H1 (cell line): ENCODE data around the gene SLC22A31. TPM values are rescaled to one million over a fixed set of nuclear protein-coding genes. Genes with fewer than 3 reads are reported as not detected.

Experiments used
- CTBP2 ChIP-seq: IDR thresholded peaks from 2 replicates; pipeline ENCODE4 v1.7.0; 2011; ENCODE audit warnings: borderline replicate concordance, mild to moderate bottlenecking, moderate library complexity, mixed read lengths, low read length; ENCODE audit not compliant: insufficient read depth, insufficient read length
- HDAC6 ChIP-seq: IDR thresholded peaks from one replicate; pipeline ENCODE4 v1.7.1; 2012; ENCODE audit warnings: low read depth, mild to moderate bottlenecking, inconsistent platforms, low read length, moderate library complexity
- SIN3A ChIP-seq, 2 experiments: IDR thresholded peaks in 1 of 2; conservative IDR thresholded peaks in 1 of 2; 2 replicates each; pipeline ENCODE4 v1.6.1; 2011 to 2012; ENCODE audit warnings: low read length in 2 of 2, improper control_type of control experiment in 1 of 2, low read depth in 1 of 2, mild to moderate bottlenecking in 1 of 2
- polyA plus RNA-seq, 7 experiments: library from polyadenylated mRNA; depleted of rRNA in 3 of 7; stranded (reverse) in 5 of 7; unstranded in 2 of 7; fragments of >200 nt in 5 of 7; fragments of 200-250 nt in 2 of 7; gene quantifications; 1 replicate in 5 of 7; 2 replicates in 1 of 7; 4 replicates in 1 of 7; pipeline versions ENCODE4 v1.2.1 to v1.2.3, GENCODE V29; 2011 to 2013; ENCODE audit warnings: missing spikeins in 2 of 7, mixed read lengths in 2 of 7
- total RNA-seq: library from RNA; stranded (reverse); fragmentation: NEBNext Ultra II Directional; extraction: Animal tissue kit (Norgen Biotek cat#: 25700); gene quantifications from 2 replicates; pipeline ENCODE4 v1.2.1, GENCODE V29; 2021

Gene SLC22A31
- total and polyA plus RNA-seq, 2 of the 8 experiments (the other 6 are each of a cell fraction or from before 2014, with no cell fraction given): 7.7 to 10.6 TPM

DNA sequence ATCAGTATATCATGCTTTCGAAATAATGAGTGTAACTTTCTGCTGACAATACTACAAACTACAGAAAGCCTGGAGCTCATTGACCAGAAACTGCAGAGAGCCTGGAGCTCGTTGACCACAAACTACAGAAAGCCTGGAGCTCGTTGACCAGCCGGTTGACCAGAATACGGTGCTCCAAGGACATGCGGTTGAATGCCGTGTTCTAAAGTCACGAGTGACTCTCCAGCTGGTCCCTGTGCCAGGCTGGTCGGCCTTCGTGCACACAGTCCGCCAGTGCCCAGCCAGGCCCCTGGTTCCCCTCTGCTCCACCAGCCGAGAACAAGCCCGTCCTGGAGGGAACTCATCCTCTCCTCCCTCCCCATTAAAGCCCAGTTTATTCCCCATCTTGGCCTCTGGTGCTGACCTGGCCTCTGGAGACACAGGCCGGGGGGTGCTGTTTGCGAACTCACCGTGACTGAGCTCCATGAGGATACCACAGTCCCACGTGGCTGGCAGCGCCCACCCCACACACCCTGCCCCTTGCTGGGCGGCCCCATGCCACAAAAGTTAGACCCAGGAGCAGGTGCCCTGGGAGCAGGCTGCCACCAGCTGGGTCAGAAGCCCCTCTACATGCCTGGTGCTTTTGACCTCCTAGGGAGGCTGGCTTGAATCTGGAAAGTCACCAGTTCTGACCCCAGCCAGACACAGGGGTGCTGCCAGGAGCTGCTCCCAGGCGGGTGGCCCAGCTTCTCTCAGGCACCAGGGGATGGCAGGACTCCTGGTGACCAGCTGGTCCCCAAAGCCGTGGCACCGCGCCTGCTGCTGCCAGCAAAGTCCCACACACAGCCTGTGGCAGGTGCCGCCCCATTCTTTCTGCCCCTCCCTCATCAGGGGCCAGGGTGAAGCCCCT, 44.2 kb downstream of the SLC22A31 start (continued):
- no peak for TF ChIP-seq SIN3A (conservative IDR thresholded peaks at IDR 0.05 in 1 of 2, IDR thresholded peaks at IDR 0.05 in 1 of 2; ENCODE audit: low read depth in 1 of 2, low read length in 2 of 2)
- TF ChIP-seq CTBP2: no peak
- TF ChIP-seq HDAC6: no peak
